ENCODE results near the gene MICAL3. TPM values are rescaled to one million over a fixed set of nuclear protein-coding genes. Genes with fewer than 3 reads are reported as not detected.
A peak's percentile ranks its signal among the peaks of the same experiment; 100 is the strongest.

The MICAL3 gene
- total RNA-seq, 1 donor from 2014 or later = 85.7 TPM

DNA sequence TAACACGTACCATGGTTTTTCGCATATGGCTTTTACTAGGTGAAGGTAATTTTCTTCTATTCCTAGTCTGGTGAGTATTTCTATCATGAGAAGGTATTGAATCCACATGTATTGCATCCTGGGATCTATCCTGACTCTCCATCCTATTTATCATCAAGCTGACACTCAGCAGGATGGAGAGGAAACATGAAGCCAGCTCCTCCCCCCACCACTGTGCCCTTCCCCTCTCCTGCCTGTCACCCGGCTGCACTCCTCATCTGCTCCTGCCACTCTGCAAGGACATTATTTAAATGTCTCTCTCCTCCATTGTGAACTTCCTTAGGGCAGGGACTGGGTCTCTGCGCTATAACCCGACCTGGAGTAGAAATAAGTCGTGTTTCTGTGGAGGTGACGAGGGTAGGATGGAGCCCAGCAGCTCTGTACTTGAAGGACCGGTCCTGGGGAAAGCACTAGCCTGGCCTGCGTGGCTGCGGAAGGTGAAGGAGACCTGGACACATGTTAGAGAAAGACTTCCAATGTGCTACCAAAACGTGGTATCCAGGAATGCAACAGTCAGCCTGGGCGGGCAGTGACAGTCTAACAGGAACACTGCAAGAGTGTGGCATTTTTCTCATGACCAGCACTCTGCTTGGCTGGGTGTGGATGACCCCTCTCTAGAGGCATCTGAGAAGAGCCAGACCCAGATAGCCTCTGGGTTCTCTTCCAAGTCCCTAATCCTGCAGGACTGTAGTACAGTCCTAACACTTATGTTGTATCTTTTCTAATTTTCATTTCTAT lies 111.2 kb downstream of the MICAL3 start:
- intact Hi-C loops (cut with DNase I) = loop anchor here (5.0 kb wide), 2 partner anchors 34 to 164 kb away; partner anchors contain the start of gene PEX26
- no peak for DNase-seq (ENCODE audit: missing footprints)
- ATAC-seq = peak; percentile 15

DNA sequence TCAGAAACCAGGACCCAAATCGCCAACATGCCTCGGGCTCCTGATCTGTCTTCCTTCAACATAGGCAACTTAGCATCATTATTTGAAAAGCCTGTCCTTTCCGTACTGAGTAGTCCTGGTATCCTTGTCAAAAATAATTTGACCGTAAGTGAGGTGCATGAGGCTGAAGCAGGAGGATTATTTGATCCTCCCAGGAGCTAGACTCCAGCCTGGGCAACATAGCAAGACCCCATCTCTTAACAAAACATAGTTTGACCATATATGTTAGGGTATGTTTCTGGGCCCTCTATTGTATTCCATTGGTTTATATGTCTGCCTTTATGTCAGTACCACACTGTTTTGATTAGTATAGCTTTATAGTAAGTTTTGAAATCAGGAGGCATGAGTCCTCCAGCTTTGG lies 112.5 kb downstream of the MICAL3 start:
- DNase-seq (ENCODE audit: missing footprints) = no peak
- intact Hi-C loops (cut with DNase I) = loop anchor here (2.0 to 5.0 kb wide), 3 partner anchors 35 to 165 kb away; partner anchors contain the start of genes MICAL3 and PEX26
- ATAC-seq = no peak

DNA sequence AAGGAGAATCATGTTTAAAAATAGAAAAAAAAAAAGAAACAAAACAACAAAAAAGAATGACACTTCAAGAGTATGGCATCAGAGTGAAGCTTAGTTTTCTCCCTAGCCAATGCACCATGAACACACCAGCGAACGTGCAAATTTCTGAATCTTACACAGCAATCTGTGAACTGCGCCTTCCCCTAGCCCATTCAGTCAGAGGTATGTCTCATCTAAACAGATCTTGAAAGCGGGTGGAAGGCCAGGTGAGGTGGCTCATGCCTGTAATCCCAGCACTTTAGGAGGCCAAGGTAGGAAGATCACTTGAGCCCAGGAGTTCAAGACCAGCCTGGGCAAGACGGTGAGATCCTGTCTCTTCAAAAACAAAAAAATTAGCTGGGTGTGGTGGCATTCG lies 113.1 kb downstream of the MICAL3 start:
- intact Hi-C loops (cut with DNase I) = loop anchor here (2.0 to 5.0 kb wide), 3 partner anchors 36 to 166 kb away; partner anchors contain the start of genes MICAL3 and PEX26
- DNase-seq (ENCODE audit: missing footprints) = no peak
- ATAC-seq = no peak

DNA sequence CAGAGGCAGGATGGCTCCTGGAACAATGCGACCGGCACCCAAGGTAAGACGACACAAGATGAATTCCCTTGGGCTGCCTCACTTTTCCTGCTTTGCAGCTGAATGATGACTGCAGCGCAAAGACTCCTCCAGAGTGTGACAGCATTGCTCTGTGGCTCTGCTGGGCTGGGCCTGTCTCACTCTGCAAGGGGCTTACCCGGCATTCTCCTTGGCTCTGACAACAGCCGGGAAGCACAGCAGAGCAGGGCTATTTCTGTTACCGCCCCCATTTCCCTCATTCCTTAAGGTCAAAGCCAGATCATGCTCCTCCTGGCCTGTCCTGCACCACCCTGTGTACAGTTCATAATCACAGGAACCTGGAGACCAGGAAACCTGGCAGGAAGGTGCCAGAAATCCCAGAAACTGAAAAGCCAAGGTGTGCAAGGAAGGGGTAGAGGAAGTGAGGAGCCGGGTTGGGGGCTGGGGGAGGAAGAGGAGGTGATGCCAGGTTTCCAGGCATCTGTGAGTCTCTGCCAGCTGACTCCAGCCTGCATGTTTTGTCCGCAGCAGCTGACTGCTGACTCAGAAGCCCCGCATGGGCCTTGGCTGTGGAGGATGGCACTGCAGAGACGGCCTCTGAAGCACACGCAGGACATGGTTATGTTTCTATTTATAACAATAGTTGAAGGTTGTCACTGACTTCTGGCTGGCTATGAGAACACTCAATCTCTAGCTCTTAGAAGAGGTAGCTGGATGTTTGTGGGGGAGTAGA lies 113.6 kb downstream of the MICAL3 start:
- peak; percentile 82 for DNase-seq (ENCODE audit: missing footprints)
- ATAC-seq = peak; percentile 87
- intact Hi-C loops (cut with DNase I) = loop anchor here (2.0 to 5.0 kb wide), 3 partner anchors 37 to 167 kb away; partner anchors contain the start of genes MICAL3 and PEX26

DNA sequence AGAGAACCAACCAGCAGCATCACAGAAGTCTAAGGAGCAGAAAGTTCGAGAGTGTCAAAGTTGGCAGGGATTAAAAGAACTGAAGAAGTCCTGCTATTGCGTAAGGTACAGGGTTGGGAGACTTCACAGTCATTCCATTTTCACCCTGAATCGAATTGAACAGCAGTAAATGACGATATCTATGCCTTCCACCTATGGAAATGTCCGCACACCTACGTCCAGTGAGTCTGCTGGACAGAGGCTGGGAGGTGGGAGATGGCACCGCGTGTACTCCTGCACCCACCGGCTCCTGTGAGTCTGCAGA lies 116.7 kb downstream of the MICAL3 start:
- ATAC-seq = no peak
- no peak for DNase-seq (ENCODE audit: missing footprints)
- intact Hi-C loops (cut with DNase I) = no loop called here

DNA sequence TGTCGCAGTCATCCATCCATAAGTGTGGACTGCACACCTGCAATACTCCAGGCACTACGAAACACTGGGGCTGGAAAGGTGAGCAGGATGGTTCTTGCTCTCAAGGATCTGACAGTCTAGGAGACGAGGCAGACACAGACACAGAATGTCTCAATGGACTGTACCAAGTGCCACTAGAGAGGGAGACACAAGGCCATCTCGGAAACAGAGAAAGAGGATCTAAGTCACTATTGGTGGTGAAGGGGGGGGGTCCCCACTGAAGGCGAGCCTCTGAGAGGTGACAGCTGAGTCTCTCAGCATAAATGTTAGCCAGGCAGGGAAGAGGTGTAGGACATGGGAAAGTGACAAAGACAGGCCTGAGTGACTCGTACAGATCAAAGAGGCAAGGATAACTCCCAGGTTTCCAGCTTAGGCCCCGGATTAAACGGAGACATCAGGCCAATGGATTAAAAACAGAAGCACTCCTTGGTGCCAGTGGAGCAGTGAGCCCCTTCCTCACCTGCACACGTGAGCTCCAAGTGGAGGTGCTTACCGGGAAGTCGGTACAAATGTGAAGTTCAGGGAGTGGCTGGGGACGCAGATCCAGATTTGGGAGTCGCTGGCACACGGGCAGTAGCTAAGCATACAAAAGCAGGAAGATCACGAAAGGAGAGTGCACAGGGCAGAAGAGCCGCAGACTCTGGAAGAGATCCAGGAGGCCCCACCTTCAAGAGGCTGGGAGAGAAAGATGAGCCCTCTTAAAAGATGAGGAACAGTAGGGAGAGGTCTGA lies 117.2 kb downstream of the MICAL3 start:
- DNase-seq (ENCODE audit: missing footprints) = no peak
- no peak for ATAC-seq
- intact Hi-C loops (cut with DNase I) = no loop called here

DNA sequence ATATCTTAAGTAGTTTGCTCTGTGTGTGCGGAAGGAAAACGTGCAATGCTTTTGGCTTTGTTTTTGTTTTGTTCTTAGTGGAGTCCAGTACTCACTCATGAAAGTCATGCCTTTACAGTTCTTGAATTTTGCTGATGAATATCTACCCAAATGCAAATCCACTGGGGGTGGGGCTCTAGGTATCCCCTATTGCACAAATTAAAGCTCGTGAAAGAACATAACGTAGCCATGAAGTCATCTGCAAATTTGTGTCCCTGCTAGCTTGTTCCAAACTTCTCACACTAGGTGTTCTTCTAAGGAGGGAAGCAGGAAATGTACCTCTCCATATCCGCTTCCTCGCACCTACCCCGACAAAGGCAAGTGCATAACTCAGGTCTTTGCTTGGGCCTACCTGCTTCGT lies 118.9 kb downstream of the MICAL3 start:
- intact Hi-C loops (cut with DNase I) = no loop called here
- no peak for DNase-seq (ENCODE audit: missing footprints)

DNA sequence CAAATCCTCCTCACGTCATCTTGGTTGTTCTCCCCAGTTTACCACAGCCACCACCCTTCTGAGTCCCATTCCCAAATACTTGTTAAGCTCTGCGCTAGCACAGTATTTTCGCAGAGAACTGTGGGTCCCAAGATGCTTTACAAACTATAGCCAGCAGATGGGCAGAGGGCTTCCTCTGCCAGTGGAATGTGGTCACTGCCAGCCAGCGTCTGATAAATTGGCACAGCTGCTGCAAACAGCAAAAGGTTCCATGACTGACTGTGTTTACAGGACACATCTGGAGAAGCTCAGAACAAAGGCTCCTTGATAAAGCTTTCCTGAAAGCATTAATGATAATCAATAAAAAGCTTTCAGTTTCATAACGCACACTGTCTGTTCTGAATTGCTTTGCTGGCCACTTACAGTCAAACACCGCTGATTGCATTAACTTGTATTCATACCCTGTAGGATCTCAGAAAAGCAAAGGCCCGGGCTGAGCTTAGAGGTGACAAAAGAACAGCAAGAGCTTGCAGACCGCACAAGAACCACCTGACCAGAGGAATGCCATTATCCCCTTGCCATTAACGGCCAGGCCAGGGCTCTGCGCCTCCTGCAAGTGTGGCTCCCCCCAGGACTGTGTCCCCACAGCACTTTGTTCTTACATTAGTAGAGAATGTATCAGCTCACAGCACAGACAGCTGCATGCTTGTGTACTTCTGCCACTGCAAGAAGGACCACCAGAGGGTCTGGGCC lies 120.6 kb downstream of the MICAL3 start:
- DNase-seq (ENCODE audit: missing footprints) = no peak

More for the DNA sequence above, 118.9 kb downstream of the MICAL3 start:
- no peak for ATAC-seq

DNA sequence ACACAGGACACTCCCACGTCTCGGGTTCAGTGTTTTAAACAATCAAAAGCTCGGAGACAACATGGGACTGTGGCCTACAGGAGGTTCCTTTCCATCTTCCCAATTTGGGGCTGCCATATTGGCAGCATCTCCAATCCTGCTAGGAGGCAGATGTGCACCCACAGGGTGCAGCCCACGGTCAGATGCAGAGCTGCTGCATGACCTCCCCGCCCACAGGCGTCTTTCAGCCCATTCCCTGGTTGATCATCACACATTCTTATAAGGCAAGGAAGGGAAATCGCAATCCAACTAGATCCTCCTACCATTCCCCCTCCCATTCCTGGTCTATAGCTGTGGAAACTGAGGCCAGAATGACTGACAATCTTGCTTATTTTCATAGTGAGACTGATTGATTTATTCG lies 121.4 kb downstream of the MICAL3 start:
- ATAC-seq (no peak), DNase-seq (ENCODE audit: missing footprints) (no peak)
- intact Hi-C loops (cut with DNase I) = no loop called here

More for the DNA sequence above, 120.6 kb downstream of the MICAL3 start:
- ATAC-seq = peak; percentile 58
- intact Hi-C loops (cut with DNase I) = no loop called here

DNA sequence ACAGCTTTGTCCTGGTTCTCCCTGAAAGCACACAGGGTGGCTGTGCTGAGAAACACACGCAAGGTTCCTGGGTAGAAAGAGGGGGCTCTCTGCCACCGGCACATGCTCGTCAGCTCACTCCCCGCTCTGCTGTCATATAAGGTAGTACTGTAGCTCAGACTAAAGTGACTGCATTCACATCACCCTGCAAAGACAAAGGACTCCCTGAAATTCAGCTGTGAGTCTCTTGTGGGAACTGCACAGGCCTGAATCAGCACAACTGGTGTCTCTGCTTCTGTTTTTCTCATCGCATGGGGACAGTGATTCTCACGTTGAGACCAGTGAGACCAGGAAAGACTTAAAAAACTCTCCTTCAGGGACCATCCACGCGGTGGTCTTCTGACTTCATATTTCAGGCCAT lies 126.0 kb downstream of the MICAL3 start:
- intact Hi-C loops (cut with DNase I) = no loop called here
- ATAC-seq = no peak
- DNase-seq (ENCODE audit: missing footprints) = no peak

DNA sequence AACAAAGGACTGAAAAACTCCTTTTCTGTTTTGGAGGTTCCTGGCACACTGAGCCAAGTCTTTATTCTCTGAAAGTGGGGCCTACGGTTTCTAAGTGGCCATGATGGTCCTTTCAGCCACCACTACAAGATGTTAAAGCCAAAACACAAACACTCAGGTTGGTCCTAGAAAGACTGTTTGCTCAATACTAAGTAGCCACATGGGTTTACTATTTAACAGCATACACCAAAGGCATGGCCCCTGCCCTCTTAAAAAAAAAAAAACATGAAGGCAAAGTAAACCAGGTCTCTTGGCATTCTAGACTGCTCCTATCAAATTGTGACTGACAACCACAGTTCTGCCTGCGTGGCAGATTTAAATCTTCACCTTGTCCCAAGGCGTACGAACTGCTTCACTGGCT lies 126.5 kb downstream of the MICAL3 start:
- ATAC-seq = no peak
- no peak for DNase-seq (ENCODE audit: missing footprints)
- intact Hi-C loops (cut with DNase I) = no loop called here

DNA sequence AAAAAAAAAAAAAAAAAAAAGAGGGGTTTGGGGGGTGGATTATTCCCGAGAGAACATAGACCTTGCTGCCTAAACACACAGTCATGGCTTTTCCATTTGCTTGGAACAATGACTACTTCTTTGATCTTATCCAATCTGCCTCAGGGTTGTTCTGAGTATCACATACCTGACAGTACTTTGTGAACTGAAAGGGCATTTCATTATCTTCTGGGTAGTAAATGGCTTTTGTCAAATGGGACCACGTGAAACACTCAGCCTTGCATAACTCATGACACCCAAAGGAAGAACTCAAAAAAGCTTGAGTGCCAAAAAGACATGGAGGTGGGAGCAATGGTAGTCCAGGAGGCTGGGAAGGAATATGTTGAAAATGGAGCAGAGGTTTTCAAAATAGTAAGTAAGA lies 126.9 kb downstream of the MICAL3 start:
- DNase-seq (ENCODE audit: missing footprints) (no peak), ATAC-seq (no peak)
- intact Hi-C loops (cut with DNase I) = no loop called here

DNA sequence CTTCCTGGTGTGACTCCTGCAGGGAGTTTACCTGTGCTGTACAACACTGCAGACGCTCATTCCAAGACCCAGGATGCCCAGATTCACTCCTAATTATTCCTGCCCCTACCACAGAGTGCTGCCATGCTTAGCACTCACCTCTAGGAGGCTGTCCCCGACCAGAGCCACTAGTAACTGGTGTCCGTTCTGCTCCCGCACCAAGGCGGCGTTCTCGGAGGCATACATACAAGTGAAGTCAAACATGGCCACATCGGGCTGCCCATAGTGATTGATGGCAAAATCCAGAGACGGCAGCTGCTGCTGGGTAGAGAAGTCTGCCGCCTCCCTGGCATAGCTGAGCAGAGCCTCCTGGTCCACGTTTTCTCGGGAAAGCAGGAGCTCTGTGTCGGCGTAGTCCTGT lies 127.8 kb downstream of the MICAL3 start:
- ATAC-seq = peak; percentile 61
- no peak for DNase-seq (ENCODE audit: missing footprints)
- intact Hi-C loops (cut with DNase I) = no loop called here

DNA sequence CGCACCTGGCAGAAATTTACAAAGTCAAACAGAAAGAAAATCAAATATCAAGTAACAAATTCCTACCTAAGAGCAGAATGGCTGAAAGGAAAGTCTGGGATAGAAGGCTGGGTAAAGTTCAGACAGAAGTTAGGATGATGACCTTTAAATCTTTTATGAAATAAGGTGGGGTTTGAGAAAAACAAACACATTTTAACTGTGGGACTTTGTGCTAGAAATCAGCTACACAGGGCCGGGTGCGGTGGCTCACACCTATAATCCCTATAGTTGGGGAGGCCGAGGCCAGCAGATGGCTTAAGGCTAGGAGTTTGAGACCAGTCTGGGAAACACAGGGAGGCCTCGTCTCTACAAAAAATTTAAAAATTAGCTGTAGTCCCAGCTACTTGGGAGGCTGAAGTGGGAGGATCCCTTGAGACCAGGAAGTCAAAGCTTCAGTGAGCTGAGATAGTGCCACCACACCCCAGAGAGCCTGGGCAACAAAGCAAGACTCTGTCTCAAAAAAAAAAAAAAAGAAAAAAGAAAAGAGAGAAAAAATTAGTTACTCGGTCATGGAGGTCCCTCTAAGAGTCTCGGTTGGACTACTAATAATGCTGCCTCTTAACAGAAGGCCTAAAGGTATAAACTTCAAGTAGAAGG lies 130.3 kb downstream of the MICAL3 start:
- ATAC-seq = no peak
- no peak for DNase-seq (ENCODE audit: missing footprints)
- intact Hi-C loops (cut with DNase I) = no loop called here

DNA sequence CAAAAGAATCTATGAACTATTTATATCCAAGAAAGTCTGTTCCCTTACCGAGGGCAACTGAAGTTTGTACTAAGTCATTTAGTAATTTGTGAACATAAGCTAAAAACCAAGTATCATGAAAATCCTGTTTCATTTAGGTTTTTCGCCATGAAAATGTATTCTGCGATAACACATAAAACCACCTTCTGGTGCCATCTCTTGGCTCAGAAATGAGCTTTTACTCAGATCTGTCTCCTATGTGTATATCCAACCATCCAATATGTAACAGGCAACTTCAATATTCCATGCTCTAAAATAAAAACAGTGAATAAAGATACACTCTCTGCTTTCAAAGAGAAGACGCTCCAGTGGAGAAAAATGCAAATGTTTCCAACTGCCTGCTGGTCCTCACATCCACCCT lies 132.0 kb downstream of the MICAL3 start:
- no peak for ATAC-seq
- intact Hi-C loops (cut with DNase I) = no loop called here

DNA sequence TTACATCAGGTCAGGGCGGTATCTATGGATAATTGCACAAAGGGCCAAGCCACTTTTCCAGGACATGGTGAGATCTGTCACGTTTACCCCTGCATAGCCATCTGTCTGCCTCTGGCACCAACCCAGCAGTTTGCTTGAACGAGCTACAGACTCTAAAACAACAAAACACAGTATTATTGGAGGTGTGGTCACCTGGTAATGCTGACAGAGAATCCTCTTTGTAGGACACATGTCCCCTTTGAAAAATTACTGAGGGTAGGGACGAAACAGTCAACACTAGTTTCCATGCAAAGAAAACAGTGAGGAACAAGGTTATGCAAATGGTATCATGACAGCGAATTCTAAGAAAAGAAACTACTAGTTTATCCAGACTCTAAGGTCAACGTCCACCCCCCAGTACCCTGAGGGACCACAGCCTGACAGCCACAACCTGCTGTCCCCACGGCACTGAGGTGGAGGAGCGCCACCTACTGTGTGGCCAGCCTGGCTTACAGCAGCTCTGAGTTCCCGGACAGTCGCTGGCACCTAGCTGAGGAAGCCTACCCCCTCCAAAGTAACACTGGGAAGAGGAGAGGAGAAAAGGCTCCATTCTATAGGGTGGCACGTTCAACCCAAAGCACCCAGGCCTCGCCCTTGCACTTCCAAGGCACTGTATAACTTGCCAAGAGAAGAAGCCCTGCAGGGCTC lies 132.7 kb downstream of the MICAL3 start:
- intact Hi-C loops (cut with DNase I) = loop anchor here (2.0 kb wide), 2 partner anchors 31 to 41 kb away; no protein-coding TSS in a partner anchor
- peak; percentile 79 for ATAC-seq
- peak; percentile 79 for DNase-seq (ENCODE audit: missing footprints)

More for the DNA sequence above, 132.0 kb downstream of the MICAL3 start:
- DNase-seq (ENCODE audit: missing footprints) = no peak

DNA sequence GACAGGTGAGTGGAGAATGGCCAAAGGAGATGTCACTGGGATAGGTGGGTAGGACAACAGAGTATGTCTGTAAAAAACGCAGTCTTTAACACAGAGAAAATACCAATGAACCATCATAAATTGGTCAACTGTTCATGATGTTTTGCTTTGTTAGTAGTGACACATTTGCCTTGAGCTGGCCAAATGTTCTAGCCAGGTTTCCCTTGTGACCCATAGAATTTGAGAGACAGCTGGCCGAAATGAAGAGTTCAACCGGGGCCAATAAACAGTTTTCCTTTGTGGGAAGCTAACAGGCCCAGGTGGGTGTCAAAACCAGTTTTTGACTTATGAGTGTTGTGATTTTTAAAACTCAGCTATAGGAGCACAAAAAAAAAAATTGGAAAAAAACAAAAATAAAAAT lies 133.5 kb downstream of the MICAL3 start:
- DNase-seq (ENCODE audit: missing footprints) = no peak
- peak; percentile 50 for ATAC-seq
- intact Hi-C loops (cut with DNase I) = loop anchor here (1.0 to 2.0 kb wide), 3 partner anchors 32 to 61 kb away; no protein-coding TSS in a partner anchor
